Skeletal muscle tissue (tissue), 4 donors: Measurements from ENCODE around the gene TSGA10. TPM values are rescaled to one million over a fixed set of nuclear protein-coding genes. Genes with fewer than 3 reads are reported as not detected.
"Not testable (repeated sequence)": the region's sequence is repeated elsewhere in the genome, so short reads cannot be mapped to it uniquely, and the experiment has no call there.

Experiments used
- H3K27ac ChIP-seq: one replicate; pipeline ENCODE4 v1.7.0; 2013; ENCODE audit warnings: mild to moderate bottlenecking, low read depth, low read length, inconsistent platforms
- H3K27me3 ChIP-seq, 3 donors: one replicate each; pipeline ENCODE4 v1.7.0; 2013; ENCODE audit warnings: low read length in 3 of 3; ENCODE audit not compliant: control insufficient read depth in 3 of 3, insufficient read depth in 3 of 3
- H3K36me3 ChIP-seq, 3 donors: one replicate each; pipeline ENCODE4 v1.7.0; 2013; ENCODE audit warnings: low read length in 3 of 3; ENCODE audit not compliant: control insufficient read depth in 3 of 3, insufficient read depth in 3 of 3
- H3K4me1 ChIP-seq, 3 donors: one replicate each; pipeline ENCODE4 v1.7.0; 2013; ENCODE audit warnings: low read length in 3 of 3, mild to moderate bottlenecking in 3 of 3; ENCODE audit not compliant: control insufficient read depth in 3 of 3, insufficient read depth in 3 of 3
- H3K4me3 ChIP-seq, 3 donors: one replicate each; pipeline ENCODE4 v1.7.0; 2013; ENCODE audit warnings: low read length in 3 of 3
- H3K9ac ChIP-seq, 3 donors: one replicate each; pipeline ENCODE4 v1.7.0; 2013; ENCODE audit warnings: low read length in 3 of 3, mild to moderate bottlenecking in 3 of 3, moderate library complexity in 2 of 3, low read depth in 1 of 3
- H3K9me3 ChIP-seq, 3 donors: one replicate each; pipeline ENCODE4 v1.7.0; 2013; ENCODE audit warnings: low read length in 3 of 3; ENCODE audit not compliant: control insufficient read depth in 3 of 3
- total RNA-seq: library from RNA; depleted of rRNA; stranded (reverse); fragments of >200 nt; gene quantifications from one replicate; pipeline ENCODE4 v1.2.3, GENCODE V29; 2014
- donor health status: Osteomylitis.

The TSGA10 gene
- total RNA-seq, 1 donor from 2014 or later, result 2.1 TPM

- no peak overlapping the region for H3K27ac ChIP-seq
- no peak overlapping the region for H3K9ac ChIP-seq
- H3K27me3 ChIP-seq, result no peaks in the 10 kb centered on the region
- H3K9me3 ChIP-seq, result no peaks in the 10 kb centered on the region
- no peaks in the 10 kb centered on the region for H3K4me1 ChIP-seq
- H3K36me3 ChIP-seq, result no peaks in the 10 kb centered on the region
- H3K4me3 ChIP-seq, result no peak overlapping the region
These were observed 122.7 kb downstream of the TSGA10 start for GRCh38 chr2:99032001-99032400.

- no peak overlapping the region for H3K27ac ChIP-seq
- no peaks in the 10 kb centered on the region for H3K27me3 ChIP-seq
- no peaks in the 10 kb centered on the region for H3K4me1 ChIP-seq
- no peak overlapping the region for H3K9ac ChIP-seq
- no peaks in the 10 kb centered on the region for H3K9me3 ChIP-seq
- H3K36me3 ChIP-seq, result no peaks in the 10 kb centered on the region
- no peak overlapping the region for H3K4me3 ChIP-seq
These were observed 123.3 kb downstream of the TSGA10 start for GRCh38 chr2:99031481-99031880.

- Histone ChIP-seq H3K9ac (no peak overlapping the region), H3K27me3 (no peaks in the 10 kb centered on the region), H3K4me3 (no peak overlapping the region), H3K4me1 (no peaks in the 10 kb centered on the region), H3K27ac (no peak overlapping the region), H3K36me3 (no peaks in the 10 kb centered on the region), H3K9me3 (peaks cover 0 to 2% (median 0%) of the 10 kb centered on the region in 3 donors)
These were observed 126.2 kb downstream of the TSGA10 start for GRCh38 chr2:99028558-99028957.

- H3K36me3 ChIP-seq, result no peaks in the 10 kb centered on the region
- no peak overlapping the region for H3K4me3 ChIP-seq
- H3K4me1 ChIP-seq, result no peaks in the 10 kb centered on the region
- peaks cover 0 to 2% (median 0%) of the 10 kb centered on the region in 3 donors for H3K9me3 ChIP-seq
- H3K27me3 ChIP-seq, result no peaks in the 10 kb centered on the region
- no peak overlapping the region for H3K27ac ChIP-seq
- no peak overlapping the region for H3K9ac ChIP-seq
These were observed 126.9 kb downstream of the TSGA10 start for GRCh38 chr2:99027856-99028255.

DNA sequence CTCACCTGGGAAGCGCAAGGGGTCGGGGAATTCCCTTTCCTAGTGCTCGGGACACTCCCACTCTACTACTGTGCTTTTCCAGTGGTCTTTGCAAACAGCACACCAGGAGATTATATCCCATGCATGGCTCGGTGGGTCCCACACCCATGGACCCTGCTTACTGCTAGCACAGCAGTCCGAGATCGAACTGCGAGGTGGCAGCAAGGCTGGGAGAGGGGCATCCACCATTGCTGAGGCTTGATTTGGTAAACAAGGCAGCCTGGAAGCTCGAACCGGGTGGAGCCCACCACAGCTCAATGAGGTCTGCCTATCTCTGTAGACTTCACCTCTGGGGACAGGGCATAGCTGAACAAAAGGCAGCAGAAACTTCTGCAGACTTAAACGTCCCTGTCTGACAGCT lies 154.0 kb downstream of the TSGA10 start:
- Histone ChIP-seq H3K9ac (no peak overlapping the region), H3K27ac (no peak overlapping the region)

DNA sequence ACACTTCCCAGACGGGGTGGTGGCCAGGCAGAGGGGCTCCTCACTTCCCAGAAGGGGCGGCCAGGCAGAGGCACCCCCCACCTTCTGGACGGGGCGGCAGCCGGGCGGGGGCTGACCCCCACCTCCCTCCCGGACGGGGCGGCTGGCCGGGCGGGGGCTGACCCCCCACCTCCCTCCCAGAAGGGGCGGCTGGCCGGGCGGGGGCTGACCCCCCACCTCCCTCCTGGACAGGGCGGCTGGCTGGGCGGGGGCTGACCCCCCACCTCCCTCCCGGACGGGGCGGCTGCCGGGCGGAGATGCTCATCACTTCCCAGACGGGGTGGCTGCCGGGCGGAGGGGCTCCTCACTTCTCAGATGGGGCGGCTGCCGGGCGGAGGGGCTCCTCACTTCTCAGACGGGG lies 166.0 kb downstream of the TSGA10 start:
- not testable (repeated sequence) for H3K36me3 ChIP-seq

More for the DNA sequence above, 154.0 kb downstream of the TSGA10 start:
- Histone ChIP-seq H3K4me1 (no peaks in the 10 kb centered on the region), H3K9me3 (no peaks in the 10 kb centered on the region), H3K27me3 (no peaks in the 10 kb centered on the region), H3K4me3 (no peak overlapping the region), H3K36me3 (no peaks in the 10 kb centered on the region)

DNA sequence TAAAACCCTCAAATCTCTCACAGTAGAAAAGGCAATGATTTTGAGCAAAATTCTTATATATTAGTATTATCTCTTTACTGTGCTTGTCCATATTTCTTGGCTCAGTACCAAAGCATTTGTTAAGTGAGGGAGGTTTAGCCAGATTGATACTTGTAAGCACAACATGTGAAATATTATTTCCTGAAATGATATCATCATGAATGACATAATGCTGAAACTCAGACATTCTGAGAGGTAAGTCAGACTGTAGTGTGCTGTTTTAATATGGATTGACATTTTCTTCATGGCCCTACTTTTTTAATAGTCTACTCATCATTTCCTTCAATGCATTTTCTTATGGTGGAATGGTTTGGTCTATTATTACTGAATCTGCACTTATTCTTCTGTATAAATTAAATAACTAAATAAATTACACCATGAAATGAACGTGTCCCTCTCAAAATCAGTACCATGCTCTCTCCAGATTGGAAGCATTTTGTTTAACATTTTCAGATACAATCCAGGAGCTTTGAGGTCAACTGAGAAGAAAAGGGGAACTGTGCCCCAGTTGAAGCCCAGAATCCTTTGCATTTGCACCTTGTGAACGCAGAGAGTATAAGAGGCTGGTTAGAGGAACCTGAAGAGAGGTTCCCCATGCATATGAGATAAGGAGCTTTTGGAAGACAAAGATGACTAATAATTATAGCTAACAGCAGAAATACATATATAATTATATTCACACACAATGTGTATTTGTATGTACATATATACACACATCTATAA lies 168.7 kb downstream of the TSGA10 start:
- Histone ChIP-seq H3K9me3 (no peaks in the 10 kb centered on the region), H3K27me3 (no peaks in the 10 kb centered on the region), H3K27ac (no peak overlapping the region), H3K4me1 (no peaks in the 10 kb centered on the region), H3K9ac (no peak overlapping the region), H3K36me3 (no peaks in the 10 kb centered on the region), H3K4me3 (no peak overlapping the region)

More for the DNA sequence above, 166.0 kb downstream of the TSGA10 start:
- H3K27me3 ChIP-seq, H3K9me3 ChIP-seq, H3K27ac ChIP-seq, H3K4me3 ChIP-seq, H3K4me1 ChIP-seq, H3K9ac ChIP-seq: not testable (repeated sequence)

GRCh38 chr2:98975611-98976010 lies 179.1 kb downstream of the TSGA10 start:
- no peaks in the 10 kb centered on the region for H3K4me1 ChIP-seq
- H3K27ac ChIP-seq, result no peak overlapping the region
- H3K9ac ChIP-seq, result no peak overlapping the region
- H3K9me3 ChIP-seq, result peaks cover 0 to 5% (median 4%) of the 10 kb centered on the region in 3 donors
- H3K36me3 ChIP-seq, result no peaks in the 10 kb centered on the region
- no peaks in the 10 kb centered on the region for H3K27me3 ChIP-seq
- H3K4me3 ChIP-seq, result no peak overlapping the region

- Histone ChIP-seq H3K36me3 (no peaks in the 10 kb centered on the region), H3K27ac (no peak overlapping the region), H3K9me3 (peaks cover 0 to 5% (median 4%) of the 10 kb centered on the region in 3 donors), H3K27me3 (no peaks in the 10 kb centered on the region), H3K9ac (no peak overlapping the region), H3K4me3 (no peak overlapping the region), H3K4me1 (no peaks in the 10 kb centered on the region)
These were observed 182.1 kb downstream of the TSGA10 start for GRCh38 chr2:98972582-98973167.

DNA sequence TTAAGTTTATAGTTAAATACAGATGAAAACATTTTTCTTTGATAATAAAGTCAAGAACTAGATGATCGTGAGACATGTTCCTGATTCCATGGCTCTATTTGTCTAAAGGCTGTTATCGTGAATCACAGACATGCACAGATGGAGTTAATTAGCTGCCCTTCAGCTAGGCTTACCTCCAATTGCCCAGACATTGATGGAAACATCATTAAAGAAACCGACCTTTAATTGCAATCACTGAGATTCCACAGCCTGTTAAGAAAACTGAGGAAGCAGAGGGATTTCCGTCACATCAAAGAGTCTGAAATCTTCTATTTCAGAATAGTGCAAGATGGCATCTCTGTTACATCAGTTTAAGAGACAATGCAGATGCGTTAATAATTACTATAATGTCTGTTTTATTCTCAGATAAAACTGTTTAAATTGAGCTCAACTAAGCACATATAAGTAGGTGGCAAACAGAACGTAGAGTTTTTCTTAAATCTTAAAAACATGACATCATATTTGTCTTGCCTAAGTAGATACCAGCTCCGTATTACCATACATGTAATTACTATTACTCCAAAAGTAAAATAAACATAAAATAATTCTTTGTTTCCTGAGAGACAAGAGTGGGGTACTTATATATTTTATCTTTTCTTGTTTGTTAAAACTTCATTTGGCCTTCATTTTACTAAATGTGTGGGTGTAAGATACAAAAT lies 194.8 kb downstream of the TSGA10 start:
- Histone ChIP-seq H3K27me3 (no peaks in the 10 kb centered on the region), H3K9ac (no peak overlapping the region), H3K27ac (no peak overlapping the region), H3K4me1 (no peaks in the 10 kb centered on the region), H3K4me3 (no peak overlapping the region), H3K9me3 (no peaks in the 10 kb centered on the region), H3K36me3 (no peaks in the 10 kb centered on the region)
